Mucosa of descending colon (tissue), 3 donors: ENCODE measurements around the gene SPART. TPM values are rescaled to one million over a fixed set of nuclear protein-coding genes. Genes with fewer than 3 reads are reported as not detected.
"Not testable (repeated sequence)": the region's sequence is repeated elsewhere in the genome, so short reads cannot be mapped to it uniquely, and the experiment has no call there.

Source experiments
- ATAC-seq: fragments of 200-7000 bp; cut with Tn5 transposase; one replicate; pipeline ENCODE4 v1.9.1; 2020; ENCODE audit warnings: mild to moderate bottlenecking, moderate library complexity
- DNase-seq, 3 donors: peaks; one replicate each; pipeline ENCODE4 v3.0.0-alpha.2; 2020
- H3K36me3 ChIP-seq: fragments of 200-600 bp; one replicate; pipeline ENCODE4 v1.8.0; 2021; ENCODE audit warnings: low read depth, mild to moderate bottlenecking
- H3K4me1 ChIP-seq: fragments of 200-600 bp; one replicate; pipeline ENCODE4 v1.8.0; 2021; ENCODE audit warnings: low read depth, mild to moderate bottlenecking
- H3K4me3 ChIP-seq: fragments of 200-600 bp; one replicate; pipeline ENCODE4 v1.8.0; 2021; ENCODE audit warnings: mild to moderate bottlenecking
- H3K9me3 ChIP-seq: fragments of 200-600 bp; one replicate; pipeline ENCODE4 v1.8.0; 2021; ENCODE audit warnings: mild to moderate bottlenecking
- intact Hi-C, 2 donors: fragments of 100-400 bp; cut with DNase I in 1 of 2; cut with micrococcal nuclease in 1 of 2; formaldehyde crosslinking; loops; one replicate each; pipeline versions ENCODE4 v1.11.0 to v1.11.1; 2022; cut with DNase I, micrococcal nuclease
- total RNA-seq, 3 donors: library from RNA; stranded (reverse); fragmentation: NEBNext Ultra II Directional in 2 of 3; extraction: Animal tissue kit (Norgen Biotek cat#: 25700) in 2 of 3; gene quantifications; one replicate each; pipeline versions ENCODE4 v1.2.1 to v1.2.4, GENCODE V29; 2021 to 2023
- TF ChIP-seq, protein P1 (sequence below): fragments of 200-600 bp; IDR thresholded peaks from one replicate; pipeline ENCODE4 v1.8.0; 2022; ENCODE audit warnings: antibody characterized with exemption, mild to moderate bottlenecking
- donor health status: DM: no; HTN: no; CAD: no; lungs with moderate emphysema.
- donor health status: DM: no; HTN: no; CAD: no.
- donor health status: DM: no; HTN: yes; CAD: no.

Gene SPART
- total RNA-seq, 3 donors from 2014 or later, result 6.0 to 93.4 (median 13.4) TPM

DNA sequence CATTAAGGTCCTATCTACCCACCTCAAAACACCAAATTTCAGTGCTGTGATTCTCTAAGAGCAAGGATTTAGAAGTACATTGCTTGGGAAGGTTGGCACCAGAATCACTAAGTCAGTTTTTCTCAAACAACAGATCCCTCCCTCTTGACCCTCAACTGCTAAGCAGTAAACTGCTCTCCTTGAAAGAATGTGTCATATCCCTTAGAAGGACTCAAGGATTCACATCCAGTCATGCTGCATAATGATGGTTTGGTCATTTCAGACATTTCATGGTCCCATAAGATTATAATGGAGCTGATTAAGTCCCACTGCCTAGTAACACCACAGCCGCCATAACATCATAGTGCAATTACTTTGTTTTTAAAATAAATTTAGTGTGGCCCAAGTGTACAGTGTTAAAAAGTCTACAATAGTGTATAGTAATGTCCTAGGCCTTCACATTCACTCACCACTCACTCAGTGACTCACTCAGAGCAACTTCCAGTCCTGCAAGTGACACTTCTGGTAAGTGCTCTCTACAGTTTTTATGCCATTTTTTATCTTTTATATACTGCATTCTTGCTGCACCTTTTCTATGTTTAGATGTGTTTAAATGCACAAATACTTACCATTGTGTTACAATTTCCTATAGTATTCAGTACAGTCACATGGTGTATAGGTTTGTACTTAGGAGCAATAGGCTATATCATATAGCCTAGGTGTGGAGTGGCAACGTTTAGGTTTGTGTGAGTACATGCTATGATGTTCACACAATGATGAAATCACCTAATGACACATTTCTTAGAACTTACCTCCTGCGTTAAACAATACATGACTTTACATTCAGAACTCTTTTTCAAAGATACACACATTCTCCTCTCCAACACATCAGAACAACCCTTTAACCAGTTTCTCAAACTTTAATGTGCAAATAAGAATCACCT, 32.9 kb downstream of the SPART start:
- ATAC-seq, result no peak
- DNase-seq, result no peak
- TF ChIP-seq, protein P1, sequence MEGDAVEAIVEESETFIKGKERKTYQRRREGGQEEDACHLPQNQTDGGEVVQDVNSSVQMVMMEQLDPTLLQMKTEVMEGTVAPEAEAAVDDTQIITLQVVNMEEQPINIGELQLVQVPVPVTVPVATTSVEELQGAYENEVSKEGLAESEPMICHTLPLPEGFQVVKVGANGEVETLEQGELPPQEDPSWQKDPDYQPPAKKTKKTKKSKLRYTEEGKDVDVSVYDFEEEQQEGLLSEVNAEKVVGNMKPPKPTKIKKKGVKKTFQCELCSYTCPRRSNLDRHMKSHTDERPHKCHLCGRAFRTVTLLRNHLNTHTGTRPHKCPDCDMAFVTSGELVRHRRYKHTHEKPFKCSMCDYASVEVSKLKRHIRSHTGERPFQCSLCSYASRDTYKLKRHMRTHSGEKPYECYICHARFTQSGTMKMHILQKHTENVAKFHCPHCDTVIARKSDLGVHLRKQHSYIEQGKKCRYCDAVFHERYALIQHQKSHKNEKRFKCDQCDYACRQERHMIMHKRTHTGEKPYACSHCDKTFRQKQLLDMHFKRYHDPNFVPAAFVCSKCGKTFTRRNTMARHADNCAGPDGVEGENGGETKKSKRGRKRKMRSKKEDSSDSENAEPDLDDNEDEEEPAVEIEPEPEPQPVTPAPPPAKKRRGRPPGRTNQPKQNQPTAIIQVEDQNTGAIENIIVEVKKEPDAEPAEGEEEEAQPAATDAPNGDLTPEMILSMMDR, result no peak
- H3K4me1 ChIP-seq, result no peaks in the 10 kb centered on the region
- no peaks in the 10 kb centered on the region for H3K36me3 ChIP-seq
- no peak overlapping the region for H3K4me3 ChIP-seq
- no peaks in the 10 kb centered on the region for H3K9me3 ChIP-seq
- intact Hi-C loops, result no loop called here

- TF ChIP-seq, protein P1, result no peak
- H3K9me3 ChIP-seq, result no peaks in the 10 kb centered on the region
- no peaks in the 10 kb centered on the region for H3K4me1 ChIP-seq
- ATAC-seq (no peak), DNase-seq (no peak)
- intact Hi-C loops, result no loop called here
- no peak overlapping the region for H3K4me3 ChIP-seq
- no peaks in the 10 kb centered on the region for H3K36me3 ChIP-seq
Observed at GRCh38 chr13:36310417-36311108, 35.6 kb downstream of the SPART start.

GRCh38 chr13:36302289-36302688, 43.9 kb downstream of the SPART start:
- H3K36me3 ChIP-seq, result no peaks in the 10 kb centered on the region
- ATAC-seq, result no peak
- TF ChIP-seq, protein P1, result no peak
- no peaks in the 10 kb centered on the region for H3K4me1 ChIP-seq
- no peaks in the 10 kb centered on the region for H3K9me3 ChIP-seq
- DNase-seq, result no peak
- intact Hi-C loops, result no loop called here
- no peak overlapping the region for H3K4me3 ChIP-seq

DNA sequence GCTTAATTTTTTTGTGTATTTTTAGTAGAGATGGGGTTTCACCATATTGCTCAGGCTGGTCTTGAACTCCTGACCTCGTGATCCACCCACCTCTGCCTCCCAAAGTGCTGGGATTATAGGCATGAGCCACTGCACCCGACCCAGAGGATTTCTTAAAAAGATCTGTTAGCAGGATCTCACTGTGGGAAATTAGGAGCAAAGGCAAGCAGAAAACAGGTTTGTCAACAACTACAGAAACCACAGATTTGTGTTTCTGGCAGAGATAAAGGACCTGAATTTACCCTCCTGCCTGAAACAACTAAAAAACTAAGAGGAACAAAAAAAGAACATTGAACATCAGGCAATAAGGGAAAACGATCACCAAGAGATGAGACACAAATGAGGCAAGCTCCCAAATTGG, 46.7 kb downstream of the SPART start:
- intact Hi-C loops, H3K36me3 ChIP-seq, H3K4me1 ChIP-seq, DNase-seq, ATAC-seq, H3K9me3 ChIP-seq, H3K4me3 ChIP-seq: not testable (repeated sequence)

- Histone ChIP-seq H3K4me3 (no peak overlapping the region), H3K4me1 (no peaks in the 10 kb centered on the region), H3K36me3 (no peaks in the 10 kb centered on the region), H3K9me3 (no peaks in the 10 kb centered on the region)
- intact Hi-C loops, result no loop called here
- TF ChIP-seq, protein P1, result no peak
- no peak for ATAC-seq
- no peak for DNase-seq
Observed at GRCh38 chr13:36298535-36299068, 47.6 kb downstream of the SPART start.
